ENCODE results near the gene SPAM1. TPM values are rescaled to one million over a fixed set of nuclear protein-coding genes. Genes with fewer than 3 reads are reported as not detected.

SPAM1 gene
- polyA plus RNA-seq, 2 of the 4 experiments (the other 2 are of a cell fraction): not detected

DNA sequence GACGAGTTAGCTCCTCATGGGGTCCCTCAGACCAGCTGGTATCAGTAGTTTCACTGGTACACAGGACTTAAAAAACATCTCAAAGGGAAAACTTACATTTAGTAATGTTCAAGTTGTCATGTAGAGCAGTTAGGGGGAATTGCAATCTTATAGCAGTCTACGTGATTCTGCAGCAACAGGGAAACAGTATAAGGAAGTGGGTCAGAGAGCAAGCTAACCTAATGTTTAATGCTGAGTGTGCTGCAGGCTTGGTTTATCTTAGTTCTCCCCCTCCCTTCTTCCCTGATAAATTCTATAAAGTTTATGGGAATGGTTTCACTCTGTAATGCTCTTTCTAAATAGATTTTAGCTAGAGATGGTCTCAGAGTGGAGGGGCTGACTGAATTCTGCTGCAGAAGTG, 11.3 kb downstream of the SPAM1 start:
- H3K27ac ChIP-seq: no peak overlapping the region
- no peak for DNase-seq (ENCODE audit: low read depth in 1 of 2, low spot score in 1 of 2)
- WGBS (ENCODE audit: missing lambda C conversion rate): 14% methylated on average over 2 of the region's 2 CpGs
- no peak for FAIRE-seq
- ChIA-PET CTCF (no interaction called here), POLR2A (no interaction called here)
- no peak overlapping the region for H3K4me3 ChIP-seq
- no peaks in the 10 kb centered on the region for H3K9me3 ChIP-seq
- H3K4me2 ChIP-seq: no peak overlapping the region
- TF ChIP-seq HOXB13 (CRISPR knock-in tag; IDR thresholded peaks at IDR 0.05; ENCODE audit: low read depth) (no peak), FOXS1 (CRISPR knock-in tag; IDR thresholded peaks at IDR 0.05) (no peak), EHF (CRISPR knock-in tag; IDR thresholded peaks at IDR 0.05) (no peak), CBX2 (IDR thresholded peaks at IDR 0.05; ENCODE audit: borderline replicate concordance, low read depth) (no peak), TP53 (CRISPR knock-in tag; IDR thresholded peaks at IDR 0.05) (no peak), SMC3 (IDR thresholded peaks at IDR 0.05) (no peak), SREBF2 (IDR thresholded peaks at IDR 0.05) (no peak), NPAS2 (CRISPR knock-in tag; IDR thresholded peaks at IDR 0.05; ENCODE audit: borderline replicate concordance) (no peak), CEBPB (IDR thresholded peaks at IDR 0.05) (no peak), MAX (IDR thresholded peaks at IDR 0.05) (no peak), REST (IDR thresholded peaks at IDR 0.05) (no peak), PHF8 (IDR thresholded peaks at IDR 0.05; ENCODE audit: borderline replicate concordance, low read depth) (no peak), CHD2 (IDR thresholded peaks at IDR 0.05; ENCODE audit: low read length, partially characterized antibody) (no peak), ESRRA (IDR thresholded peaks at IDR 0.05; ENCODE audit: borderline replicate concordance, low read length) (no peak), ZC3H11A (IDR thresholded peaks at IDR 0.05) (no peak)
- TF ChIP-seq, protein P1, sequence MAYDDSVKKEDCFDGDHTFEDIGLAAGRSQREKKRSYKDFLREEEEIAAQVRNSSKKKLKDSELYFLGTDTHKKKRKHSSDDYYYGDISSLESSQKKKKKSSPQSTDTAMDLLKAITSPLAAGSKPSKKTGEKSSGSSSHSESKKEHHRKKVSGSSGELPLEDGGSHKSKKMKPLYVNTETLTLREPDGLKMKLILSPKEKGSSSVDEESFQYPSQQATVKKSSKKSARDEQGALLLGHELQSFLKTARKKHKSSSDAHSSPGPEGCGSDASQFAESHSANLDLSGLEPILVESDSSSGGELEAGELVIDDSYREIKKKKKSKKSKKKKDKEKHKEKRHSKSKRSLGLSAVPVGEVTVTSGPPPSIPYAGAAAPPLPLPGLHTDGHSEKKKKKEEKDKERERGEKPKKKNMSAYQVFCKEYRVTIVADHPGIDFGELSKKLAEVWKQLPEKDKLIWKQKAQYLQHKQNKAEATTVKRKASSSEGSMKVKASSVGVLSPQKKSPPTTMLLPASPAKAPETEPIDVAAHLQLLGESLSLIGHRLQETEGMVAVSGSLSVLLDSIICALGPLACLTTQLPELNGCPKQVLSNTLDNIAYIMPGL (CRISPR knock-in tag; IDR thresholded peaks at IDR 0.05; ENCODE audit: borderline replicate concordance): no peak
- TF ChIP-seq, protein P2, sequence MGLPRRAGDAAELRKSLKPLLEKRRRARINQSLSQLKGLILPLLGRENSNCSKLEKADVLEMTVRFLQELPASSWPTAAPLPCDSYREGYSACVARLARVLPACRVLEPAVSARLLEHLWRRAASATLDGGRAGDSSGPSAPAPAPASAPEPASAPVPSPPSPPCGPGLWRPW (IDR thresholded peaks at IDR 0.05): no peak
- ATAC-seq: no peak
- H3K4me1 ChIP-seq: no peaks in the 10 kb centered on the region

DNA sequence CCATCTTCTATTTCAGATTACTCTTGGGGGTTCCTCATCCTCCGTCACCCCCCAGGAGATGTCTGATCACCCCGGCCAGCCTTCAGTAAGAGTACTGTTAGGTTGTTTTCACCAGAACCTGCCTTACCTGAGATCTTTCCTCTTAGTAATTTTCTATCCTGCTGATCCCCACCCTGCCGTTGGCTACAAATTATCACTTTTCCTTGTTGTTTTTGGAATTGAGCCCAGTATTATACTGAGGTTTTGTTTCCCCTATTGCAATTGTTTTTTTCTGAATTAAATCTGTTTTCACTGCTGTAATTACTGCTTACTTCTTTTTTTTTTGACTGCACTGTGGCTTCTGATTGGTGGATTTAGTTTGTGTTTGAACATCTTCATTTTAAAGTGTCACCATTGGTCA, 14.7 kb downstream of the SPAM1 start:
- ATAC-seq (no peak), DNase-seq (ENCODE audit: low read depth in 1 of 2, low spot score in 1 of 2) (no peak), FAIRE-seq (no peak)
- no peak overlapping the region for H3K27ac ChIP-seq
- no peaks in the 10 kb centered on the region for H3K9me3 ChIP-seq
- ChIA-PET CTCF (no interaction called here), POLR2A (no interaction called here)
- H3K4me1 ChIP-seq: no peaks in the 10 kb centered on the region
- 4% methylated on average over 3 of the region's 3 CpGs for WGBS (ENCODE audit: missing lambda C conversion rate)
- H3K4me3 ChIP-seq: no peak overlapping the region
- no peak overlapping the region for H3K4me2 ChIP-seq
- TF ChIP-seq NFE2L2 (conservative IDR thresholded peaks at IDR 0.05; ENCODE audit: low read length) (no peak), MAZ (IDR thresholded peaks at IDR 0.05; ENCODE audit: borderline replicate concordance, low read depth, low read length) (no peak), JUNB (IDR thresholded peaks at IDR 0.05) (no peak), NPAS2 (CRISPR knock-in tag; IDR thresholded peaks at IDR 0.05; ENCODE audit: borderline replicate concordance) (no peak), CHD4 (IDR thresholded peaks at IDR 0.05; ENCODE audit: borderline replicate concordance) (no peak), MYC (IDR thresholded peaks at IDR 0.05; ENCODE audit: borderline replicate concordance, low read length) (no peak), ZSCAN20 (CRISPR knock-in tag; IDR thresholded peaks at IDR 0.05) (no peak), SREBF2 (IDR thresholded peaks at IDR 0.05) (no peak)
- TF ChIP-seq, protein P3, sequence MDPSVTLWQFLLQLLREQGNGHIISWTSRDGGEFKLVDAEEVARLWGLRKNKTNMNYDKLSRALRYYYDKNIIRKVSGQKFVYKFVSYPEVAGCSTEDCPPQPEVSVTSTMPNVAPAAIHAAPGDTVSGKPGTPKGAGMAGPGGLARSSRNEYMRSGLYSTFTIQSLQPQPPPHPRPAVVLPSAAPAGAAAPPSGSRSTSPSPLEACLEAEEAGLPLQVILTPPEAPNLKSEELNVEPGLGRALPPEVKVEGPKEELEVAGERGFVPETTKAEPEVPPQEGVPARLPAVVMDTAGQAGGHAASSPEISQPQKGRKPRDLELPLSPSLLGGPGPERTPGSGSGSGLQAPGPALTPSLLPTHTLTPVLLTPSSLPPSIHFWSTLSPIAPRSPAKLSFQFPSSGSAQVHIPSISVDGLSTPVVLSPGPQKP (IDR thresholded peaks at IDR 0.05; ENCODE audit: low read depth, low read length): no peak

Data from A549 (cell line).